Putamen (tissue), 1 donor: ENCODE measurements around the gene ZBTB7C.

Experiments
- DNase-seq: peaks from one replicate; pipeline ENCODE4 v3.0.0-alpha.2; 2016; ENCODE audit warnings: low spot score

The ZBTB7C gene

DNA sequence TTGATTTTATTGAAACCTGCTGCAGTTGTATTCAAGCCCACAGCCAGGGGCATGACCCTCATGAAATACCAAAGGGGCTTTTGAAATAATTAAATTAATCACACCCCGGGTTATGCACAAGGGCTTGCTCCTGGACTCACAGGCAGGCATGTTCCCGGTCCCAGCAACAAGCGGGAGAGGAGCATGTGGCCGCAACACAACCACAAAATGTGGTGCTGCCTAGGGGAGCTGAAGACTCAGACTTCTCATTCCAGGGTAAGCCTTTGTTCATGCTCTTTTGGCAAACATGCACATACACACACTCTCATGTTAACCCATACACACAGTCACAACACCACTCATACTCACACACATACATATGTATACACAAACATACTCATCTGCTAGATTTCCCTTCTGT lies 245.1 kb downstream of the ZBTB7C start:
- no peak for DNase-seq

DNA sequence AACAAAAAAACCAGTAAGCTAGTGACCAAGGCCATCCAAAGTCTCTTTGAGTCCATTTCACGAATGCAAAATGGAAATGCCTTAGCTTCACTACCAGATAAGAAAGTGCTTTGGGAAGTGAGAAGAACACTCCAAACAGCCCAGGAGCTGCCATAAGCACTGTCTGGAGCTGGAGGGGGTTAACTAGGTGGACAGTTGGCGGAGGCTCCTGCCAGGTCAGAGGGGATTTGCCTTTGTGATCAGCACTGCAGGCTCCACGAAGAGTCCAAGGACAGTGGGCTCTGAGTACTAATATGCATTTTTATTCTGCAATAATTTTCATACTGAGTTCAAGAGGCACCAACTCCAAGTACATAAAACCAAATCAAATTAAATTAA lies 245.5 kb downstream of the ZBTB7C start:
- no peak for DNase-seq

DNA sequence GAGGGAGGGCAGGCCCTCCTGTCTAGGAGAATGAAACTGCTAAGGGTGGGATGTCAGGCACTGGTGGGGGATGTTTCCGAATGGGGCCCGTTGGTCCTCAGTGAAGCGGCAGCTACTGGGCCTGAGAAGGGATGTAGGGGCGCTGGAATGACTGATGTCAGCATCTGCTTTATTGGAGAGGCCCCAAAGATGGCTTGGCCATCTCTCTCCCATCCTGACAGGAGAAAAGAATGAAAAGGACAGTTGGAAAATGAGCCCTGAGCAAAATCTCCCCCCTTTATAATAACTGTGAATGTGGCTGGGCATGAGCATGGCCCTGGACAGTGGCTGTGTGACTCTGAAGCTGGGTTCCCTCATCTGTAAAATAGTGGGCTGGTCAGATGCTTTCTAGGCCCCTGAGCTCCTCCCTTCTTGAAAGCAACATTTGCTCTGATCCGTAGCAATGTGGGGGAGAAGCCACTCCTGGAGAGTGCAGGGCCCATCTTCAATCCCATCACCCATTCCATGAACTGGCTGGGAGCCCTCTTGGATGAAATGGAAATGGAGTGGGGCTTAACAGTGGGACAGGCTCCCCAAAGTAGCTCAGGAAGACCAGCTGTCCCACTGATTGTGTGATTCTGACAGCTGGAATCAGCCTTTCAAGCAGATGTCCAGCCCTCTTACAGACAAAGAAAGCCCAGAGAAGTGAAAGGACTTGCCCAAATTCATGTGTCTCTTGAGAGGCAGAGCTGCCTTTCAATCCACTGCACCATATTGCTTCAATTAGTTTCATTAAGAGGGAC lies 246.0 kb downstream of the ZBTB7C start:
- no peak for DNase-seq

DNA sequence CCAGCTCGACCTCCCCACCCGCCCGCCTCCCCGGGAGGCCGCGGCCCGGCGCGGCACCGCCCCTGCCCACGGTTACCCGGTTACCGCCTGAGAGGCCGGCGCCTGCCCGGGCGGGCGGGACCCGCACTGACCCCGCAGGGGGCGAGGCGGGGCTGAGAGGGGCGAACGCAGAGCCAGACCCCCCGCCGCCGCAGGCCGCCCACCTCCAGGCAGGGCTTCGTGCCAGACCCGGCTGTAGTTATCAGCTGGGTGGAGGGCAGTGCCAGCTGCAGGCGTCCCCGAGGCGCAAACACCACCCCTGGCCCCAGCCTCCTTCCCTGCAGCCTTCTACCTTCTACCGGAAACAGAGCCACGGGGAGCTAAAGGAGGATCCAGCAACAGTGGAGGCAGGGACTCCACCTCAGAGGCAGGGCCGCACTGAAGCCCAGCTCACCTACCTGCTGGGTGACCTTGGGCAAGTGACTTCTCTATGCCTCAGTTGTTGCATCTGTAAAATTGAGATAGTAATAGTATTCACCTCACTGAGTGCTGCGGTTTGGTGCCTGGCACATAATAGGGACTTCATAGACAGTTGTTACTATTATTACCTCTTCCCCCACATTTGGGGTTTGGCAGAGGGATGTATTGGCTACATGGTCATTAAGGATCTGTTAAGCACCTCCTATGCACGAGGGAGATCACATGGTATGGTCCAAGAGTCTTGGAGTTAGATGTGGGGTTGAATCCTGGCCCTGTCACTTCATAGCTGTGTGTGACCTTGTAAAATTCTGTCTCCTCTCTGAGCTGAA lies 247.1 kb downstream of the ZBTB7C start:
- peak; percentile 12 for DNase-seq

DNA sequence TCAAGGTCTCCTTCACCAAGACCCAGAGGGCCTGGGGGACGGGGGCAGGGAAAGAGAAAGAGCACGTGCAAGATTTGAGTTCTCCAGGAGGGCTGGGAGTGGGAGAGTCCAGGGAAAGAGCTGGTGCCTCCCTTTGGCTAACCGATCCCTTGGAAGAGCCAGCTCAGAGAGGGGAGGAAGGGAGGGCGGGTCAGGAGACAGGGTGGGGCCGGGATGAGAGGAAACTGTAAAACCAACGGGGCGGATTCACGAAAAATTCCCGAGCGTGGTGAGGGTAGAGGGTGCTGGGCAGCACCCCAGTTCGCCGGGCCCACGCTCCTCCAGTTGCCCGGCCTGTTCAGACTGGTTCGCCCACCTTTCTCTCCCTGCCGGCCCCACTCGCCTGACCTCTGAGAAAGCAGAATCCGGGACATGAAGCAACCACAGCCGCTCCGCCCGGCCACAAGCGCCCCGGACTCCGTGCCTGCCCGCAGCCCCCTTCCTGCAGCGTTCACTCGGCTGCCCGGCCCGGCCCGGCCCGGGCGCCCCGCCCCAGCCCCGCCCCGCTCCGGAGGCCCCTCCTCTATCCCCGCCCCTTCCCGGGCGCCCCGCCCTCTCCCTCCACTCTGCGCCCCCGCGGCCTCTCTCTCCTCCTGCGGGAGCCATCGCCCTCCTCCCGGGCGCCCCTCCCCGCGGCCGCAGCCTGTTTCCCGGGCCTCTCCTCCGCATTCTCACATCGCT lies 247.8 kb downstream of the ZBTB7C start:
- DNase-seq = peak; percentile 71

DNA sequence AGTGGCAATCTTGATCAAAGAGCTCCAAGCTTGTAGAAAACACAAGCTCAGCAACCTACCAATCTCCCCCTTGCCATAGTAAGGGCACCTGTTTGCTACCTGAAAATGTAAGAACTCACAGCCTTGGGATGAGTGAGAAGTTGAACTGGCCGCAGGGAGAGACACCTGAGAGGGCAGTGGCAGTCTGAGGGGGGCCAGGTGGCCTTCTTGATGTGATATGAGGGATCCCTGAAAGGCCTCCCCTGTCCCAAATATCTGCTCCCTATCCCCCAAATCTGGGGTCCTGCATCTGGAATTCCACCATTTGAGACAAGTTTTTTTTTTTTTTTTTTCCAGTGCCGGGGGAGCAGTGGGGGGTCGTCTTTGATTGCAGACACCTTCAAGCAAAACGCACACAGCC lies 248.6 kb downstream of the ZBTB7C start:
- no peak for DNase-seq

DNA sequence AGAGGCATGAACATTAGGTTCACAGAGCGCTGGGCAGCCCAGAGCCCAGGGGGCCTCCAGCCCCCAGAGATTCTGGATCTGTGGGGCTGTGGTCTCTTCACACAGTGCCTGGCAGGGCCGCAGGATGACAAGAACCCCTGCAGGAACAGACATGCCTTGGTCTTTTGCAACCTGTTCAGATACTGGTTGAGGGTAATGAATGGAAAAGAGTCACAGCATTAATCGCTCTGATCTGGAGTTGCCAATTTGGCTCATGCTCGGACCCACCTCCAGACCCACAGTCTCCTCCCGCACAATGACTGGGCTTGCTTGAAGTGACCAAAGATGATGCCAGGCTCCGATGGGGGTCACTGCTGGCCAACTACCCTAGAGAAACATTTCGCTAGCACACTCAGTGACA lies 249.4 kb downstream of the ZBTB7C start:
- DNase-seq = no peak

DNA sequence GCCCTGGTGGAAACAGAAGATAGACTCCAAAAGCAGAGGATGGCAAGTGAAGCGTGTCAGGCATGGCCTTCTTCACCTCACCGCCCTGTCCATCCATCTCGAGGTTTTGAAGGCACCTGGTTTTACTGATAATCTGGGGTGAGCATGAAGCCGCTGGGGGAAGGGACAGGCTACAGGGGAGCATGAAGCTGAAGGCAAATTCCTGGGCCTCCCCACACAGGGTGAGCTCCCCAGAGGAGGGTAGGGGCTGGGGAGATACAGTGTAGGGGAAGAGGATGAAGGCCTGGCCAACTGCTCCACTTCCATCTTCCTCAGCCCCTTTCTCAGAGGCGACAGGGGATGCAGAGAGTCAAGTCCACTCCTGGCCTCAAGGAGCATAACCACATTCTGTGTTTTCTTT lies 250.5 kb downstream of the ZBTB7C start:
- no peak for DNase-seq

DNA sequence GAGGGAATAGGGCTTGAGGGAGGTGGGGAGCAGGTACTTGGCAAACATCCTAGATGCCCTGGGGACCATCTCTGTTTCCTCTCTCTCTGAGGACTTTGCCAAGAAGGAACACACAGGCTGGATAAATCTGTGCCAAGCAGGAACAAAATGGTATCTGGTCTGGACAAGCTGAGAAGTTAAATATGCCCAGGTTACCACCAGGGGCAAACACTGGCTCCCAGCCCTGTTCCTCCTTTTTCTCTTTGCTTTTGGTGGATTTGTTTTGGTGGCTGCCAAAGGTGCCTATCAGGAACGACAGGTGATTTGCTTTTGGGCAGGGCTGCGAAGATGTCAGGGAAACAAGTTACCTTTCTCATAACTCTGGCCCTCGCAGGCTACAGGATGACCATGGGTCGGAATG lies 251.2 kb downstream of the ZBTB7C start:
- DNase-seq = no peak

DNA sequence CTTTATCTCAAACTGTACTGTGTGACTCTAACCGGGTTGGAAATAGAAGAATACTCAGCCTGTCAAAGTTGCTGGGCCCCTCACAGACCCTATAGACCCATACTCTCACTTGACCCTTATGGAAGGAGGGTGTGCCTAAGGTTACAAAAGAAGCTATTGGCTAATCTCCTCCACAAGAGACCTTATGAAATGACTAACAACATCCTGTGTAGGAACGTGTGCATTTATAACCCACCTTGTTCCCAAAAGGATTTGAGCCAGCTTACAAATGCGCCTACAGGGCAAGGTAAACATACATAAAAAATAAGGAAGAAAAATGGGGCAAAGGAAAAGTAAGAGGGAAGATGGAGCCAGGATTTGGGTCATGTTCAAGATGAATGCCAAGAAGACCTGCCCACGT lies 253.3 kb downstream of the ZBTB7C start:
- no peak for DNase-seq

DNA sequence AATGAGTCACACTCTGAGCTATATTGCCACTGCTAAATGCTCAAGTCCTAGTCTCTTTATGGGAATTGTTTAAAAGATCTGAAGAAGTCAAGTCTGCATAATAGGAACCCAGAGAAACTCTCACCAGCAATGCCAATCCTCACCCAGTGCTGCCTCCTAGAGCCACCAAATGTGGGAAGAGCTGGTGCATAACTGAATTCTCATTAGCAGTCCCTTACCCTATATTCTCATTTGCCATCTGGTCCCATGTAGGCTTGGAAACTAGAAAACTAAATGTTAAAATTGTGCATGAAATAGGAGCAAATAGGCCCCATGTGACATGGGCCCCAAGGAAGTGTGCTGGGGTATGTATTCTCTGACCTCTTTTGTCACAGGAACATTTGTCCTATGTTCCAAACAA lies 254.4 kb downstream of the ZBTB7C start:
- DNase-seq = no peak

DNA sequence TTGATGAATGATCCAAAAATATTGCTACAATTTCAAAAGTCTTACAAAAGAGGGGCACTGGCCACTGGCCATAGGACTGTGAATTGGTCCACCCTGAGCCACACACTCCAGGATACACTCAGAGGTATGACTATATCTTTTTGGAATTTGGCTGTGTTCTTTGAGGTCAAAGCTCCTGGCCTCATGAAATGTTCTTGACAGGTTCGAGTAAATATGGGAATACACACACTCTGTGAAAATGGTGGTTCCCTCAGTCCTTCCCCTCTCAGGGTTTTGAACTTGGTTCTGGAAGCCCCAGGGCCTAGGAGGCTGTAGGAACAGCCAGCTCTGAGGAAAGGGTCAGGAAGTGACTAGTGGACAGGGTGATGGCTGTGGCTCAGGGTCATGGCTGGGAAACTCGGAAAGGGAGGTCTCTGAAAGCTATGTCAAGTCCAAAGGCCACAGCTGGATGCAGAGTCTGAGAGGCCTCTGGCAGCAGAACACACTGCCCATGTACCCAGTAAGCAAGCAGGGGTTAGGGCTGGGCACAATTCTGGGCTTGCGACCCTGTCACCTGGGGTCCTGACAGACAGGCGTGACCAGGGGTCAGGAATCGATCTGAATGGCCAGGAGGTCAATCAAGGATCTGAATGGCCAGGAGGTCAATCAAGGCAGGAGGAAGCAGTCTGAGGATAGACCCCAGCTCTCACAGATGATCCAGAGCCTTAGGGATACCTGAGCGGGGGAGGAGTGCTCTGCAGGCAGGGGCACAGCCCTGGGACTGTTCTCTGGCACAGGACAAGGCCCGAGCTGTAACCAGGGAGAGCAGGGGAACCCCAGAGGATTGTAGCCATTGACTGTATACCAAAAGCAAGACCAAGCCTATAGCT lies 255.3 kb downstream of the ZBTB7C start:
- no peak for DNase-seq

DNA sequence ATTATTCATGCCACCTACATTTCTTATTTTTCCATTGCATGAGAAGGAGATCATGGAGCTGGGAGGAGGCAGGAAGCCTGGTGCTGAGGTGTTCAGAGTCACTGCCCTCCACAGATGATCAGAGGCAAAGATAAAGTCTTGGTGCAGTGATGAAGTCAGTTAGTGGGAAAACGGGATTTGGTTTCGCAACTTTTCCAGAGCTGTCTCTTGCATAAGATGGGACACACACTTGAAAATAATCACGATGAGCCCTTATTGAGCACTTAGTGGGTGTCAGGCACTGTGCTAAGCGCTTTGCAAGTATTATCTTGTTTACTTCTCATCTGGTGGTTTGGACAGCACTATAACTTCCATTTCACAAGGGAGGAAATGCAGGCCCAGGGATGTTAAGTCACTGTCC lies 256.6 kb downstream of the ZBTB7C start:
- DNase-seq = no peak

DNA sequence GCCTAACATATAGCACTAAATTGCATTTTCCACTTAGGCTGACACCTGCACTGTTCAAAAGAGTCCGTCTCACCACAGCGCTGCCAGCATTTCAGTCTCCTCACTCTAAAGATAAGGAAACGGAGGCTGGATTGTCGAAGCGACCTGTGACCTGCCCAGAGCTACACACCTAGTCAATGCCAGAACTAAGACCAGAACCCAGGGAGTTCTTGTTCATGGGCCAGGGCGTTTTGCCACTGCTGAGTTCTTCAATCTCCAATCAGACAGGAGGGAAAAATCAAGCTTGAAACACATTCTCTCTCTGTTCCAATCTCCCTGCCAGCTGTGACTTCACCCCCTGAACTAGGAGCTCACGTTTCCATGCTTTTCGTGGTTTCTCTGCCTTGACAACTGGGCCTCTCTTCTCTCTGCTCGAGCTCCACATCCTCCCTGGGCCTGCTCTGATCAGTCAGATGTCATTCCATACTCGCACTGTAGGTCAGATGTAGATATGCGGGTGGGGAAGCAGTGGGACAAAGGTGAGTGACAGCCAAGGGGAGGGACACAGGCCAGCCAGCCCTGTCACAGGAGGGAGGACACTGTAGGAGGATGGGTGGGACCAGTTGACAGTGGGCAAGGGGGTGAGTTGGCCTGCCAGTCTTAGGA lies 257.6 kb downstream of the ZBTB7C start:
- no peak for DNase-seq

DNA sequence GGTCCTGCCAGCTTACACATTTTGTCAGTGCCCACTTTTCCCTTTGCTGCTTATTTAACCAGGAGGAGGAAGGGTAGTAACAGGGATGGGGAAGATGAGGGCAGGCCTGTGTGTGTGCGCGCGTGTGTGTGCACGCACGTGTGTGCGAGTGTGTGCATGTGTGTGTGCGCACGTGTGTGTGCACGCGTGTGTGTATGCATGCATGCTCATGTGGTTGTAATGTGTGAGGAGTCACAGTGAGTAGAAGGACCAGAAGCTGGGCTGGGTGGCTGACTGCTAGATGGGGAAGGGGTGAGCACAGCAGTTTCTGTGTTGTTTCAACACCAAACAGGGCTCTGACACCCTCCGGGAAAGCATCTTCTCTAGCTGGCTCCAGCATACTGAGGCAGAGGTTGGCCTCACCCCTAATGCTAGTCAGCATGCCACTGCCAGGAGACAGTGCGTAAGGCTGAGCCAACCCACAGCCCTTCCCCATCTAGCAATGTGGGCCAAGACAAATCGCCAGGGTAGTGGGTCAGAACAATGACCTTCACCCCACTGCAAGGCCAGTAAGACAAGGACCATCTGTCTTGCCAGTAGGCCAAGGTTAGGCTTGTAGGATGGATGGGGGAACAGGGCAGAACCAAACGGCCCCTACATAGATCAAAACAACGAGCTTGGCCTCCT lies 260.0 kb downstream of the ZBTB7C start:
- no peak for DNase-seq

DNA sequence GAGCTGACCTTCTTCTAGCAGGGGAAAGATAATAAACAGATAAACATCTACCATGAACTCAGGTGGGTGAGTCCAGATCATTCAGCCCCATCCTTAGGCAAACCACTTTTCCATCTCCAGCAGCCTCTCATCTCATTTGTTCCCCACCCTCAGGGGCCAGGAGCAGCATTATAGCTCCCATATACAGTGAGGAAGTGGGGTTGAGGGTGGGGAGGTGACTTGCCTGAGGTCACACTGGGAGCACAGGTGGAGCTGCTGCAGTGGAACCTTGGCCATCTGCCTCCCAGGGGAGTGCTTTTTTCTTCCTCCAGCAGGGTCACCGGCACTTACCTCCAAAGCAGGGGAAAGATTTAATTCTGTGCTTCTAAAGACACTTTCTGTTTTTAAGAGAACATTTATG lies 266.2 kb downstream of the ZBTB7C start:
- DNase-seq = no peak

DNA sequence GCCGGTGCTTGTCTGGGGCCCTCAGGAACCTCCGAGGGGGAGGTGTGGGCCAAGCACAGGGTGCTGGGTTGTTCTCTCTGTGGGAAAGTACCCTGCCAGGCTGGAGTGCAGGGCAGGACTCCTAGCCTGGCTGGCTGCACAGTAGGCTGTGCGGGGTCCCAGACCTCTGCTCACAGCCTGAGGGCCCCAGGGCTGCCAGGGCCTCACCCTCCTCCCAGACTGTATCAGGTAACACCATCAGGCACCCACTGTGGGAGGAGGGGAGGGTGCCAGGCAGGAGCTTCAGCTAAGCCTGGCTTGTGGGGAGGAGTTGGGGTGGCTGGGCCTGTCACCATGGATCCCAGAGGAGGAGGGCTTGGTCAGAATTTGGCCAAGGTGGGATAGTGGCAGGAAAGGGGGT lies 266.8 kb downstream of the ZBTB7C start:
- no peak for DNase-seq

DNA sequence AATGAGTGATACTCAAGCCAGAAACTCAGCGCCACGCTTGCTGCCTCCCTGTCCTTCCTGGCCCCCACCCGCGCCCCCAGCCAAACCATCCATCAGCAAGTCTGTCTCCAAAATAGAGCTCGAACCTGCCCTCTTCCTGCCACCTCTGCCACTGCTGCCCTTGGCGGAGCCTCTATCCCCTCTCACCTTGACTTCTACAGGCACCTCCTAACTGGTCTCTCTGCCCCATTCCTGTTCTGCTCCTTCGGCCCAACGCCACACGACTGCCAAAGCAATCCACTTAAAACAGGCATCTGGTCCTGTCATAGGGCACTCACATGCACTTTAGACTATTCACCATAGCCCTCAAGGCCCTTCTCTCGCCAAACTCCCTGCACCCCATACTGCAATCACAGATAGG lies 268.5 kb downstream of the ZBTB7C start:
- DNase-seq = no peak

DNA sequence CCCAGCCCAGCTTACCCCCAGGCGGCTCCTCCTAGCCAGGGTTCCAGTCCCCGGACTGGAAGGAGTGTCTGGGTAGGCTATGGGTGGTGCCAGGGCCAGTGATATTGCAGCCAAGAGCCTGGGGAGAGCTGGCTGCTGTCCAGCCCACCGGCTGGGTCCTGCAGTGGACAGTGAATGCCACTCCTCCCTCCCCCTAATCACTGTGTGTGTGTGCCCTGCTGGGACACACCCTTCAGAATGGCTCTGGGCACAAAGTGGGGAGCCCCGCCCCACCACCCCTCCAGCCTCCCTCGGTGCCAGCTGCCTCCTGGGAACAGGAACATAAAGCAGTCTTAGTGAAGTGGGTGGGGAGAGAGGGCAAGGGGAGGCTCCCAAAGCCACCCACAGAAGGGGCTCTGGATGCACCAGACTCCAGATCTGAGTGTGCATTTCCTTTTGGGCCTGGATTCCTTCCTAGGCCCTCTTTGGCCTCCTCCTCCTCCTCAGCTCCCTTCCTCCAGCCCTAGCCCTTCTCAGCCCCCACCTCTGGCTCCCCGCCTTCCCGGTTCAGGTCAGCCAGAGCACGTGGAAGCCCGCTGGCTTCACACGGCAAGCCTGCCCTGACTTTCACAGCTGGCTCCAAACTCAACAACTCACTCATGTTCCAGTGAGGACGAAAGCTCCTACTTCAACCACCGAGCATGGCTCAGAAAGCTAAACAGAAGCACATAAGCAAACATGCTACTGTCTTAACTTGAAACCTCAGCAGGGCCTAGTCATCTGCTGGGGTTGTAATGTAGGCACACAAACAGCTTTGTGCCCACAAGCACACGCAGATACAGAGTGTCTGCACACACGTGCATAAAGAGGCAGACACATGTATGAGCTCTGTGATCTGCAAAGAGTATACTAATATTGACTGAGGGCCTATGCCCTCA lies 269.5 kb downstream of the ZBTB7C start:
- DNase-seq = no peak
